ENCODE measurements around the gene C1orf167.

DNA sequence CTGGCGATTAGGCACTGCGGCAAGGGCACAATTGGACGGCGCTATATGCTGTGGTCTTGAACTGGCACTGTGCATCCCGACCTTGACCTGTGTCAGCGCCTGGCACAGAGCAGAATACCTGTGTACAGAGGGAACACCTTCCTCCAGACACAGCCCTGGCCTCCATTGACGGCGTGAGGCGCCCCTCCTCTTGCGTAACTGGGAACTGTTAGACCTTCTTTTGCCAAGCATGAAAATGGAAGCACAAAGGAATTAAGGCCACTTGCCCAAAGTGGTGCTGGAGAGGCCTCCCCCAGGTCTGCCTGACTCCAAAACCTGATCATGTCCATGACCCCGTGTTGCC is 32.9 kb upstream of the C1orf167 start:
- TF ChIP-seq, protein P1, sequence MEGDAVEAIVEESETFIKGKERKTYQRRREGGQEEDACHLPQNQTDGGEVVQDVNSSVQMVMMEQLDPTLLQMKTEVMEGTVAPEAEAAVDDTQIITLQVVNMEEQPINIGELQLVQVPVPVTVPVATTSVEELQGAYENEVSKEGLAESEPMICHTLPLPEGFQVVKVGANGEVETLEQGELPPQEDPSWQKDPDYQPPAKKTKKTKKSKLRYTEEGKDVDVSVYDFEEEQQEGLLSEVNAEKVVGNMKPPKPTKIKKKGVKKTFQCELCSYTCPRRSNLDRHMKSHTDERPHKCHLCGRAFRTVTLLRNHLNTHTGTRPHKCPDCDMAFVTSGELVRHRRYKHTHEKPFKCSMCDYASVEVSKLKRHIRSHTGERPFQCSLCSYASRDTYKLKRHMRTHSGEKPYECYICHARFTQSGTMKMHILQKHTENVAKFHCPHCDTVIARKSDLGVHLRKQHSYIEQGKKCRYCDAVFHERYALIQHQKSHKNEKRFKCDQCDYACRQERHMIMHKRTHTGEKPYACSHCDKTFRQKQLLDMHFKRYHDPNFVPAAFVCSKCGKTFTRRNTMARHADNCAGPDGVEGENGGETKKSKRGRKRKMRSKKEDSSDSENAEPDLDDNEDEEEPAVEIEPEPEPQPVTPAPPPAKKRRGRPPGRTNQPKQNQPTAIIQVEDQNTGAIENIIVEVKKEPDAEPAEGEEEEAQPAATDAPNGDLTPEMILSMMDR (IDR thresholded peaks at IDR 0.05) = no peak
- TF ChIP-seq POLR2A (IDR thresholded peaks at IDR 0.05) = no peak

Measured in testis (tissue), 2 donors.